Inflammatory macrophage treated with lipopolysaccharide for 4 hours (primary cell): ENCODE data around the gene NSUN7.

Experiments
- DNase-seq: peaks from one replicate; pipeline ENCODE4 v3.0.0-alpha.2; 2020

Gene NSUN7

GRCh38 chr4:40822420-40823166 is 72.8 kb downstream of the NSUN7 start:
- no peak for DNase-seq

- no peak for DNase-seq
These were observed 75.5 kb downstream of the NSUN7 start for GRCh38 chr4:40825014-40825838.

- DNase-seq, result no peak
These were observed 77.1 kb downstream of the NSUN7 start for GRCh38 chr4:40826821-40827220.

- peak; percentile 67 for DNase-seq
These were observed 78.0 kb downstream of the NSUN7 start for GRCh38 chr4:40827758-40828157.

GRCh38 chr4:40828661-40829060 is 78.9 kb downstream of the NSUN7 start:
- DNase-seq, result no peak

- peak; percentile 78 for DNase-seq
These were observed 79.8 kb downstream of the NSUN7 start for GRCh38 chr4:40829586-40829985.

- DNase-seq, result no peak
These were observed 81.6 kb downstream of the NSUN7 start for GRCh38 chr4:40831146-40831907.

- DNase-seq, result no peak
These were observed 82.4 kb downstream of the NSUN7 start for GRCh38 chr4:40832175-40832574.

- DNase-seq, result no peak
These were observed 83.5 kb downstream of the NSUN7 start for GRCh38 chr4:40833212-40833611.

GRCh38 chr4:40837094-40837870 is 87.5 kb downstream of the NSUN7 start:
- no peak for DNase-seq

GRCh38 chr4:40838742-40839141 is 89.0 kb downstream of the NSUN7 start:
- no peak for DNase-seq

- peak; percentile 72 for DNase-seq
These were observed 90.7 kb downstream of the NSUN7 start for GRCh38 chr4:40840255-40840984.

- DNase-seq, result peak; percentile 84
These were observed 91.3 kb downstream of the NSUN7 start for GRCh38 chr4:40840985-40841571.

- DNase-seq, result no peak
These were observed 92.6 kb downstream of the NSUN7 start for GRCh38 chr4:40842318-40842717.

GRCh38 chr4:40842725-40843423 is 93.1 kb downstream of the NSUN7 start:
- DNase-seq, result no peak

- DNase-seq, result peak; percentile 47
These were observed 93.9 kb downstream of the NSUN7 start for GRCh38 chr4:40843696-40844095.

GRCh38 chr4:40844261-40844660 is 94.5 kb downstream of the NSUN7 start:
- no peak for DNase-seq

- peak; percentile 26 for DNase-seq
These were observed 95.5 kb downstream of the NSUN7 start for GRCh38 chr4:40845154-40845835.

- DNase-seq, result no peak
These were observed 96.8 kb downstream of the NSUN7 start for GRCh38 chr4:40846532-40846931.

GRCh38 chr4:40848251-40848650 is 98.5 kb downstream of the NSUN7 start:
- DNase-seq, result no peak
